HG02970 (cell line): Measurements from ENCODE around the gene FNDC3B.

Source experiments
- ATAC-seq: cut with Tn5 transposase; IDR thresholded peaks from one replicate; pipeline ENCODE4 v1.9.1; 2021; ENCODE audit warnings: mild to moderate bottlenecking, moderate library complexity, moderate number of reproducible peaks; ENCODE audit not compliant: unreplicated experiment, low FRiP score

Gene FNDC3B

GRCh38 chr3:172146349-172146748 lies 107.0 kb downstream of the FNDC3B start:
- ATAC-seq, result no peak

- ATAC-seq, result no peak
Observed at GRCh38 chr3:172147113-172147818, 107.9 kb downstream of the FNDC3B start.

- no peak for ATAC-seq
Observed at GRCh38 chr3:172148241-172148640, 108.9 kb downstream of the FNDC3B start.

- ATAC-seq, result no peak
Observed at GRCh38 chr3:172148702-172149565, 109.6 kb downstream of the FNDC3B start.

- no peak for ATAC-seq
Observed at GRCh38 chr3:172150268-172150667, 110.9 kb downstream of the FNDC3B start.

- ATAC-seq, result no peak
Observed at GRCh38 chr3:172150913-172151650, 111.7 kb downstream of the FNDC3B start.

GRCh38 chr3:172151651-172152649 lies 112.6 kb downstream of the FNDC3B start:
- ATAC-seq, result no peak

- ATAC-seq, result no peak
Observed at GRCh38 chr3:172152874-172153273, 113.5 kb downstream of the FNDC3B start.

GRCh38 chr3:172153335-172153861 lies 114.0 kb downstream of the FNDC3B start:
- ATAC-seq, result no peak

- ATAC-seq, result no peak
Observed at GRCh38 chr3:172154768-172155664, 115.6 kb downstream of the FNDC3B start.

- no peak for ATAC-seq
Observed at GRCh38 chr3:172155897-172156585, 116.7 kb downstream of the FNDC3B start.

- no peak for ATAC-seq
Observed at GRCh38 chr3:172156586-172156955, 117.2 kb downstream of the FNDC3B start.

GRCh38 chr3:172157564-172158258 lies 118.3 kb downstream of the FNDC3B start:
- ATAC-seq, result no peak

GRCh38 chr3:172158741-172159140 lies 119.4 kb downstream of the FNDC3B start:
- no peak for ATAC-seq

- ATAC-seq, result no peak
Observed at GRCh38 chr3:172159376-172159775, 120.0 kb downstream of the FNDC3B start.

- ATAC-seq, result no peak
Observed at GRCh38 chr3:172159962-172160538, 120.7 kb downstream of the FNDC3B start.

- no peak for ATAC-seq
Observed at GRCh38 chr3:172161133-172161789, 121.9 kb downstream of the FNDC3B start.
